Nephron (organoid): ENCODE data around the gene SLC6A6.
A peak's percentile ranks its signal among the peaks of the same experiment; 100 is the strongest.

Experiments
- H3K27ac Mint-ChIP-seq, 3 experiments: 2 replicates each; pipeline ENCODE4 v1.8.0; 2020; ENCODE audit warnings: mixed read lengths in 3 of 3, mild to moderate bottlenecking in 2 of 3, moderate library complexity in 1 of 3
- H3K27me3 Mint-ChIP-seq: 2 replicates; pipeline ENCODE4 v1.8.0; 2021; ENCODE audit warnings: low read depth, mild to moderate bottlenecking, moderate library complexity, mixed read lengths
- H3K36me3 Mint-ChIP-seq: 2 replicates; pipeline ENCODE4 v1.8.0; 2020; ENCODE audit warnings: low read depth, mixed read lengths
- H3K4me1 Mint-ChIP-seq: 2 replicates; pipeline ENCODE4 v1.8.0; 2020; ENCODE audit warnings: mixed read lengths
- H3K4me3 Mint-ChIP-seq, 3 experiments: 2 replicates each; pipeline ENCODE4 v1.8.0; 2020; ENCODE audit warnings: mild to moderate bottlenecking in 3 of 3, mixed read lengths in 3 of 3, moderate library complexity in 2 of 3
- H3K9me3 Mint-ChIP-seq: 2 replicates; pipeline ENCODE4 v1.8.0; 2020; ENCODE audit warnings: mixed read lengths
- TF ChIP-seq, protein P1 (sequence below), 3 experiments: fragments of 200-600 bp; sonication (generic); IDR thresholded peaks; one replicate each; pipeline ENCODE4 v1.5.0; 2021; ENCODE audit warnings: antibody characterized with exemption in 3 of 3; ENCODE audit not compliant: unreplicated experiment in 3 of 3

SLC6A6 gene

GRCh38 chr3:14411988-14412387, 9.6 kb downstream of the SLC6A6 start:
- peaks cover 21% of the 10 kb centered on the region for H3K4me1 Mint-ChIP-seq
- no peak overlapping the region for H3K27ac Mint-ChIP-seq
- H3K4me3 Mint-ChIP-seq, result no peak overlapping the region
- TF ChIP-seq, protein P1, sequence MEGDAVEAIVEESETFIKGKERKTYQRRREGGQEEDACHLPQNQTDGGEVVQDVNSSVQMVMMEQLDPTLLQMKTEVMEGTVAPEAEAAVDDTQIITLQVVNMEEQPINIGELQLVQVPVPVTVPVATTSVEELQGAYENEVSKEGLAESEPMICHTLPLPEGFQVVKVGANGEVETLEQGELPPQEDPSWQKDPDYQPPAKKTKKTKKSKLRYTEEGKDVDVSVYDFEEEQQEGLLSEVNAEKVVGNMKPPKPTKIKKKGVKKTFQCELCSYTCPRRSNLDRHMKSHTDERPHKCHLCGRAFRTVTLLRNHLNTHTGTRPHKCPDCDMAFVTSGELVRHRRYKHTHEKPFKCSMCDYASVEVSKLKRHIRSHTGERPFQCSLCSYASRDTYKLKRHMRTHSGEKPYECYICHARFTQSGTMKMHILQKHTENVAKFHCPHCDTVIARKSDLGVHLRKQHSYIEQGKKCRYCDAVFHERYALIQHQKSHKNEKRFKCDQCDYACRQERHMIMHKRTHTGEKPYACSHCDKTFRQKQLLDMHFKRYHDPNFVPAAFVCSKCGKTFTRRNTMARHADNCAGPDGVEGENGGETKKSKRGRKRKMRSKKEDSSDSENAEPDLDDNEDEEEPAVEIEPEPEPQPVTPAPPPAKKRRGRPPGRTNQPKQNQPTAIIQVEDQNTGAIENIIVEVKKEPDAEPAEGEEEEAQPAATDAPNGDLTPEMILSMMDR (IDR thresholded peaks at IDR 0.05; ENCODE audit: unreplicated experiment in 3 of 3), result no peak
- peaks cover 34% of the 10 kb centered on the region for H3K27me3 Mint-ChIP-seq
- H3K9me3 Mint-ChIP-seq, result no peaks in the 10 kb centered on the region
- peaks cover 23% of the 10 kb centered on the region for H3K36me3 Mint-ChIP-seq

DNA sequence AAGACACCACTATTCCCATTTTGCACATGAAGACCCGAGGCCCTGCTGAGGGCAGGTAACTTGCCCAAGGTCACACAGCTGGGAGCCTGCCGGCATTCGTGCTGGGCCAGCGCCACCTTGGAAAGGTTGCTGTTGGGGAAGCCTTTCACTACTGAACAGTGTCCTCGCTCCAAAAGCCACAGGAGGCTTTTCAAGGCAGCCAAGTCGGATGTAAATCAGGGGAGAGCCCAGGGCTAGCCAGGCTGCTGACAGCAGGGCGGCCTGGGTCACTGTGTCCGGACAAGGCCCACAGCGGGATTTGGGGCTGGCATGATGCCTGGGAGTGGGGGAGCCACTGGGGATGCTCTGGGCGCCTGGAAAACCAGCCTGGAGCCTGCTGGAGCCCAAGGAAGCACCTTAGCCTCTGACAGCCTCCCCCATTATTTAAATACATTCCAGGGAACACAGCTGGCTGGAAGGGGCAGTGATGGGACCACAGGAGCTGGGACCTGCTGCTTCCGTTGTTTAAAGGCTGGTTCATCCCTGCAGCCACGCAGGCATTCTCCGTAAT, 10.5 kb downstream of the SLC6A6 start:
- Mint-ChIP-seq H3K27ac (peak overlapping the region in 2 of 3 experiments; percentile 27 to 32), H3K36me3 (peaks cover 29% of the 10 kb centered on the region), H3K4me3 (peak overlapping the region in 1 of 3 experiments; percentile 22), H3K9me3 (no peaks in the 10 kb centered on the region), H3K27me3 (peaks cover 29% of the 10 kb centered on the region), H3K4me1 (peaks cover 21% of the 10 kb centered on the region)
- TF ChIP-seq, protein P1 (IDR thresholded peaks at IDR 0.05; ENCODE audit: unreplicated experiment in 3 of 3), result no peak

DNA sequence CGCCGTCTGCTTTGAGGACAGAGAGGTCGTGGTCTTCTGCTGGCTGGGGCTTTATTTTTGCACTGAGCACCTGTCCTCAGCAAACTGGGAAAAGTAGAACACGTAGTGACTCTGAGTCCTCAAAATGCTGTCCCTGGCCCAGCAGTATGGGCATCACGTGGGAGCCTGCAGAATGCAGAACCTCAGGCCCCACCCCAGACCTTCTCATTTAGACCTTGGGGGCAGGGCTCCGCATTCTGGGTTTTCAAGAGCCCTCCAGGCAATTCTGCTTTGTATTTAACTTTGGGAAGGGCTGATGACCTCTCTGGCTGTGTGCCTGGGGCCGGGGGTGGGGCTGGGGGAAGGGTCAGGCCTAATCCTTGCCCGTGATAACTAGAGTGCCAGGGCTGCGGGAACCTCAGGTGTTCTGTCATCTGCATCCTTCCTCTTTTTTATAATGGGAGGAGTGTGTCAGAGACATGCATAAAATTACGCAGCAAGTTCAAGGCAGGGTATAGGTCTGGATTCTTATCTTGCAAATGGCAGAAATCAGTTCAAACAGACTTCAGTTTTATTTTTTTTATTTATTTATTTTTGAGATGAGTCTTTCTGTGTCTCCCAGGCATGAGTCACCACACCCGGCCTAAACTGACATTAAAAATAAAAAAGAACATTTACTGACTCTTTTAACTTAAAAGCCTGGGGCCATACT, 11.1 kb downstream of the SLC6A6 start:
- TF ChIP-seq, protein P1 (IDR thresholded peaks at IDR 0.05; ENCODE audit: unreplicated experiment in 3 of 3), result no peak
- no peak overlapping the region for H3K4me3 Mint-ChIP-seq
- peaks cover 35% of the 10 kb centered on the region for H3K36me3 Mint-ChIP-seq
- peaks cover 34% of the 10 kb centered on the region for H3K27me3 Mint-ChIP-seq
- no peak overlapping the region for H3K27ac Mint-ChIP-seq
- H3K4me1 Mint-ChIP-seq, result peaks cover 21% of the 10 kb centered on the region
- H3K9me3 Mint-ChIP-seq, result no peaks in the 10 kb centered on the region

DNA sequence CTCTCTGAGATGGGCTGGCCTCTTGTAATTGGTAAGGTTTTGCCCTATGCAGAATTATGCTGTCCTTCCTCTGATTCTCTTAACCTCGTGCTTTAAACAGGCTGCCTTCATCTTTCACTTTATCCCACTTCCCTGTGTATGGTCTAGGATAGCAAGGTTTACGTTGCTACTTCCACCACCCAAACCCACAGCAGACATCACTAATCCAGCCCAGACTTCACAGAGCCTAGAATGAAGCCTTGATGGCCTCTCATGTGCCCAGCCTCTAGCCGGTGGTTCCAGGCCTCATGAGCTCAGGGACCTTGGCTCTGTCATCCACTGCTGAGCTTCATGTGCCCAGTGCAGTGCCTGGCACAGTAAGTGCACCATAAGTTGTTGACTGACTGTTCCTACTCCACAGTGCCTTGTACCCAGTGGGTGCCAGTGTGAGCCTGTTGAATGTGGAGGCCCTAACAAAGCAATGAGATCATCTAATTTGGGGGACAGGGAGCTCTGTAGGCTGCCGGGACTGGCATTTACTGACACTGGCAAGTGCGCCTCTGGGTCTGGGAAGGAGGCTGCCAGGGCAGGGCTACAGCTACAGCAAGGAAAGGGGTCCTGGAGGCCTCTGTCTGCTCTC, 12.5 kb downstream of the SLC6A6 start:
- Mint-ChIP-seq H3K9me3 (no peaks in the 10 kb centered on the region), H3K36me3 (peaks cover 37% of the 10 kb centered on the region), H3K27me3 (peaks cover 28% of the 10 kb centered on the region), H3K4me3 (no peak overlapping the region), H3K4me1 (peaks cover 21% of the 10 kb centered on the region), H3K27ac (peak overlapping the region in 1 of 3 experiments; percentile 11)
- TF ChIP-seq, protein P1 (IDR thresholded peaks at IDR 0.05; ENCODE audit: unreplicated experiment in 3 of 3), result no peak

- H3K27ac Mint-ChIP-seq, result peak overlapping the region in 1 of 3 experiments; percentile 48
- H3K4me1 Mint-ChIP-seq, result peaks cover 21% of the 10 kb centered on the region
- peaks cover 36% of the 10 kb centered on the region for H3K36me3 Mint-ChIP-seq
- H3K27me3 Mint-ChIP-seq, result peaks cover 24% of the 10 kb centered on the region
- H3K4me3 Mint-ChIP-seq, result no peak overlapping the region
- H3K9me3 Mint-ChIP-seq, result no peaks in the 10 kb centered on the region
- TF ChIP-seq, protein P1 (IDR thresholded peaks at IDR 0.05; ENCODE audit: unreplicated experiment in 3 of 3), result no peak
These were observed 13.1 kb downstream of the SLC6A6 start for GRCh38 chr3:14415501-14415900.
